Left lung (tissue), 10 donors: Measurements from ENCODE around the gene TNFRSF12A. TPM values are rescaled to one million over a fixed set of nuclear protein-coding genes. Genes with fewer than 3 reads are reported as not detected.

ENCODE experiments used
- ATAC-seq: fragments of 200-7000 bp; cut with Tn5 transposase; one replicate; pipeline ENCODE4 v1.9.1; 2020; ENCODE audit warnings: moderate library complexity
- DNase-seq, 4 donors: peaks; one replicate each; pipeline ENCODE4 v3.0.0-alpha.2; 2013 to 2020
- H3K27ac ChIP-seq, 2 donors: fragments of 200-600 bp; sonication (generic) in 1 of 2; one replicate each; pipeline versions ENCODE4 v1.5.0 to v1.8.0; 2020 to 2021
- H3K27me3 ChIP-seq, 2 donors: fragments of 200-600 bp; sonication (generic) in 1 of 2; one replicate each; pipeline versions ENCODE4 v1.5.0 to v1.8.0; 2020 to 2021
- H3K36me3 ChIP-seq, 2 donors: fragments of 200-600 bp; sonication (generic) in 1 of 2; one replicate each; pipeline versions ENCODE4 v1.5.0 to v1.8.0; 2020 to 2021
- H3K4me1 ChIP-seq, 2 donors: fragments of 200-600 bp; one replicate each; pipeline ENCODE4 v1.8.0; 2021
- H3K4me3 ChIP-seq, 2 donors: fragments of 200-600 bp; sonication (generic) in 1 of 2; one replicate each; pipeline versions ENCODE4 v1.5.0 to v1.8.0; 2020 to 2021; ENCODE audit warnings: mild to moderate bottlenecking in 1 of 2
- H3K9me3 ChIP-seq, 2 donors: fragments of 200-600 bp; sonication (generic) in 1 of 2; one replicate each; pipeline versions ENCODE4 v1.5.0 to v1.8.0; 2020 to 2021
- intact Hi-C, 2 donors: fragments of 100-400 bp; cut with DNase I; formaldehyde crosslinking; loops; one replicate each; pipeline versions ENCODE4 v1.11.2 to v1.14.2; 2022
- polyA plus RNA-seq, 6 donors: library from polyadenylated mRNA; unstranded; fragments of 120-200 nt; gene quantifications; one replicate each; pipeline ENCODE4 v1.2.1, GENCODE V29; 2013; ENCODE audit not compliant: insufficient read length in 6 of 6
- total RNA-seq, 2 donors: library from RNA; stranded (reverse); fragmentation: NEBNext Ultra II Directional; extraction: Animal tissue kit (Norgen Biotek cat#: 25700); gene quantifications; one replicate each; pipeline ENCODE4 v1.2.1, GENCODE V29; 2021
- TF ChIP-seq, protein P1 (sequence below), 2 donors: fragments of 200-600 bp; sonication (generic) in 1 of 2; IDR thresholded peaks; one replicate each; pipeline versions ENCODE4 v1.5.0 to v1.8.0; 2021; ENCODE audit warnings: antibody characterized with exemption in 2 of 2
- donor health status: DM: no; HTN: yes; CAD: no.
- donor health status: DM: no; HTN: no; CAD: no.

TNFRSF12A gene
- total and polyA plus RNA-seq, 8 donors = 2.6 to 126 (median 4.8) TPM

DNA sequence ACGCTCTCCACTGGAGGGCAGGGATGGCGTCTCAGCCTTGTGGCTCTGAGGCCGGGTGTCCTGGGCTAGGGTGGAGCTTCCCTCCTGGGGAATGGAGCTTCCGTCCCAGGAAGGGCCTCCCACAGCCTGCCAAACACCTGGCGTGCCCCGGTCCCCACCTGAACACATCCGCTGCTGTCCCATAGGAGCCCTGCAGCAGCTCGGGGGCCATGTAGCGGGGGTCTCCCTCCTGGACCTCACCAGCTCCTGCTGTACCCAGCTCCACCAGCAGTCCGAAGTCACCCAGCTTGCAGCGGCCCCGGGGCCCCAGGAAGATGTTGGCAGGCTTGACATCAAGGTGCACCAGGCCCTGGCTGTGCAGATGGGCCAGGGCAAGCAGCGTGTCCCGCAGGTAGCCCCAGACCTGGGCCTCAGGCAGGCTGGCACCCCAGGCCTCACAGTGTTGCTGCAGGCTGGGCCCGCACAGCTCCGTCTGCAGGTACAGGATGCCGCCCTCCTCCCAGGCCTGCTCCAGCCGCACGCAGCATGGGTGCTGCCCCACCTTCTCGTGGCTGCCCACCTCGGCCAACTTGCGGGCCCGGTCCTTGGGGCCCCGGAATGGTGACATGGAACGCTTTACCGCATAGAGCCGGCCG lies 44.9 kb upstream of the TNFRSF12A start:
- Histone ChIP-seq H3K4me1 (peaks cover 6 to 32% of the 10 kb centered on the region in 2 donors), H3K36me3 (peaks cover 0 to 19% of the 10 kb centered on the region in 2 donors), H3K4me3 (no peak overlapping the region), H3K27me3 (no peaks in the 10 kb centered on the region), H3K9me3 (no peaks in the 10 kb centered on the region), H3K27ac (no peak overlapping the region)
- intact Hi-C loops = no loop called here
- DNase-seq (no peak), ATAC-seq (no peak)
- TF ChIP-seq, protein P1, sequence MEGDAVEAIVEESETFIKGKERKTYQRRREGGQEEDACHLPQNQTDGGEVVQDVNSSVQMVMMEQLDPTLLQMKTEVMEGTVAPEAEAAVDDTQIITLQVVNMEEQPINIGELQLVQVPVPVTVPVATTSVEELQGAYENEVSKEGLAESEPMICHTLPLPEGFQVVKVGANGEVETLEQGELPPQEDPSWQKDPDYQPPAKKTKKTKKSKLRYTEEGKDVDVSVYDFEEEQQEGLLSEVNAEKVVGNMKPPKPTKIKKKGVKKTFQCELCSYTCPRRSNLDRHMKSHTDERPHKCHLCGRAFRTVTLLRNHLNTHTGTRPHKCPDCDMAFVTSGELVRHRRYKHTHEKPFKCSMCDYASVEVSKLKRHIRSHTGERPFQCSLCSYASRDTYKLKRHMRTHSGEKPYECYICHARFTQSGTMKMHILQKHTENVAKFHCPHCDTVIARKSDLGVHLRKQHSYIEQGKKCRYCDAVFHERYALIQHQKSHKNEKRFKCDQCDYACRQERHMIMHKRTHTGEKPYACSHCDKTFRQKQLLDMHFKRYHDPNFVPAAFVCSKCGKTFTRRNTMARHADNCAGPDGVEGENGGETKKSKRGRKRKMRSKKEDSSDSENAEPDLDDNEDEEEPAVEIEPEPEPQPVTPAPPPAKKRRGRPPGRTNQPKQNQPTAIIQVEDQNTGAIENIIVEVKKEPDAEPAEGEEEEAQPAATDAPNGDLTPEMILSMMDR (IDR thresholded peaks at IDR 0.05) = no peak

DNA sequence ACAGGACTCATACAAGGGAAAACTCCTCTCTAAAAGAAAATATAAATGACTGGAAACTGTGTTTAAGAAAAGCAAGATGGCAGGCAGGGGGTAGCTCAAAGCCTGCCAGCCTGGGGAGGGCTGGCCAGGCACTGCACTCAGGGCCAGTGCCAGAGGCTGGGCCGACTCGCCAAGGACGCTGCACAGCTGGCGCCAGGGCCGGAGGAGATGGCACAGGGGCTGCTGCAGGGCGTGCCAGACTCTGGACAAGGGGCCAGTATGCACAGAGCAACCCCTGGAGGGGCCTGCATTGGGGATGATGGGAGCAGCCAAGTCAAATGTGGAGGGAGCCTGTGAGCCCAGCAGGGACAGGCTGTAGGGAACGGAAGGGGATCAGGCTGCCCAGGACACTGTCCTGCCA lies 44.0 kb upstream of the TNFRSF12A start:
- intact Hi-C loops = no loop called here
- Histone ChIP-seq H3K27me3 (no peaks in the 10 kb centered on the region), H3K9me3 (no peaks in the 10 kb centered on the region), H3K4me3 (no peak overlapping the region), H3K27ac (no peak overlapping the region), H3K4me1 (peaks cover 11 to 29% of the 10 kb centered on the region in 2 donors), H3K36me3 (peaks cover 0 to 19% of the 10 kb centered on the region in 2 donors)
- no peak for DNase-seq
- no peak for ATAC-seq
- TF ChIP-seq, protein P1 (IDR thresholded peaks at IDR 0.05) = no peak

DNA sequence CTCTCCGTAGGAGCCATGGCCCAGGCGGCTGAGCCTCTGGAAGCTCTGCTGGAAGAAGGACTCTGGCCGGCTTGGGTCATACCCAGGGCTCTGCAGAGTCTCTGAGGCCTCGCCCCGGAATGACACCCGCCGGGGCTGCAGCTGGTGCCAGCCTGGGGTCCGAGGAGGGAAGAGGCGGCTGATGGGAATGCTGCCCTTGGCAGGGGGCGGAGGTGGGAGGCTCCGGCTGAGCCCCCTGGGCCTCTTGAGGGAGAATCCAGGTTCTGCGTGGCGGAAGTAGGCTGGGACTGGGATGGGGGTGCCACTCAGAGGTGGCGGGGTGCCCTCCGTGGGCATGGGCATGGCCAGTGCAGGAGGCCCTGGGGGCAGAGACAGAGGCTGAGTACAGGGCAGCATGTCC lies 43.5 kb upstream of the TNFRSF12A start:
- H3K27ac ChIP-seq = no peak overlapping the region
- no peak overlapping the region for H3K4me3 ChIP-seq
- H3K36me3 ChIP-seq = peaks cover 0 to 18% of the 10 kb centered on the region in 2 donors
- TF ChIP-seq, protein P1 (IDR thresholded peaks at IDR 0.05) = no peak
- intact Hi-C loops = no loop called here
- H3K27me3 ChIP-seq = no peaks in the 10 kb centered on the region
- ATAC-seq (no peak), DNase-seq (no peak)
- peaks cover 11 to 30% of the 10 kb centered on the region in 2 donors for H3K4me1 ChIP-seq
- no peaks in the 10 kb centered on the region for H3K9me3 ChIP-seq

DNA sequence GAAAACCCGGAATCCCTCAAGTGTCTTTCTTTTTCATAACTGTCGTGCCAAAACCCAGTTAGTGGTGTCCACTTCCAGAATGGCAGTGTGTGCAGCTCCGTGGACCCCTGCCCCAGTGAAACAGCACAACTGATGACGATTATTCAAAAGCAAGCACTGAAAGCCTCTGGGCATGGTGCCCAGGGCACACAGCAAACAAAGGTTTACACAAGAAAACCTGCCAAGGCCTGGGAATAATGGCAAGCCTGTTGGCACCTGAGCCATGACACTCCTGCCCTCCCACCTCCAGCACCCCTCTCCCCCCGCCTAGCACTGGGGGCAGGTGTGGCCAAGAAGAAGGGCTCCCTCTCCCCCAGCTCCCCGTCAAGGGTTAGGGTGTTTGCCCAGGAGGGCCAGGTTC lies 42.7 kb upstream of the TNFRSF12A start:
- ATAC-seq (peak; percentile 45), DNase-seq (peak in 2 of 4 donors; percentile 56 to 86)
- Histone ChIP-seq H3K4me1 (peaks cover 11 to 30% of the 10 kb centered on the region in 2 donors), H3K36me3 (peaks cover 0 to 12% of the 10 kb centered on the region in 2 donors), H3K9me3 (no peaks in the 10 kb centered on the region), H3K4me3 (no peak overlapping the region), H3K27ac (no peak overlapping the region), H3K27me3 (no peaks in the 10 kb centered on the region)
- TF ChIP-seq, protein P1 (IDR thresholded peaks at IDR 0.05) = no peak
- intact Hi-C loops = no loop called here

DNA sequence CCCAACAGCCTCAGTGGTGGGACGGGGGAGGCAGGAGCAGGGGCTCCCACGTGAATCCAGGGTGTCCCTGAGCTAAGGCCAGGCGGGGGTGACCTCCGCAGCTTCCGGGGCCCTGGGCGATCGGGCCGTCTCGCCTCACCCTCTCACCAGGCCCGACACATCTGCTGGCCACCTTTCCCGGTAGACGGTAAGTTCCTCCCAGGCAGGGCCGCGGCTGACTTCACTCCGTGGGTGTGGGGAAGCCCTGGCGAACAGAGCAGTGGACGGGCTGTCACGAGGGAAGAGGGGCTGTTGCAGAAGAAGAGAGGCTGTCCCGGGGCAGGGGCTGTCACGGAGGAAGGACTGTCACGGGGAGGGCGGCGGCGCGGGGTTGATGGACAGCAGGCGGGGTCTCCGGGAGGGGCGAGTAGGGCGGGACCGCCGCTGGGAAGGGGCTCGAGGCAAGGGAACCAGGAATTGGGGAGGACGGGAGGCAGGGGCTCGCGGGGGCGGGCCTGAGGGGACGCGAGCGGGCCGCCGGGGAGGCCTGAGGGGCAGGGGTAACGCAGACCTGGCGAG lies 40.4 kb upstream of the TNFRSF12A start:
- peak overlapping the region; percentile 50 to 70 for H3K4me3 ChIP-seq
- peaks cover 11 to 42% of the 10 kb centered on the region in 2 donors for H3K4me1 ChIP-seq
- H3K36me3 ChIP-seq = peaks cover 0 to 11% of the 10 kb centered on the region in 2 donors
- H3K9me3 ChIP-seq = no peaks in the 10 kb centered on the region
- H3K27ac ChIP-seq = no peak overlapping the region
- peak in 1 of 4 donors; percentile 74 for DNase-seq
- no peak for ATAC-seq
- TF ChIP-seq, protein P1 (IDR thresholded peaks at IDR 0.05) = no peak
- no peaks in the 10 kb centered on the region for H3K27me3 ChIP-seq
- intact Hi-C loops = no loop called here
